DLD1 (cell line): ENCODE data around the gene BCAN.

Experiments used
- in situ Hi-C: cut with HindIII; loops from 2 replicates; pipeline ENCODE4 v1.10.0; 2017; ENCODE audit warnings: low sequenced_read_pairs

Gene BCAN

GRCh38 chr1:156693848-156694689 is 52.2 kb downstream of the BCAN start:
- in situ Hi-C loops: no loop called here

DNA sequence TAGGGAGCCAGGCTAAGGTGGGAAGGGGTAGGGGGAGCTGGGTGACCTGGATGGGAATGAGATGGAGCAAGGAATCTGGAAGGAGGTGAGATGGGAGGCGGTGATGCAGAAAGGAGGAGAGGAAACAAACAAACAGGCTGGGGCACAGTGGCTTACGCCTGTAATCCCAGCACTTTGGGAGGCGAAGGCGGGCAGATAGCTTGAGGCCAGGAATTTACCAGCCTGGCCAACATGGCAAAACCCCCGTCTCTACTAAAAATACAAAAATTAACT is 52.7 kb downstream of the BCAN start:
- in situ Hi-C loops: no loop called here

DNA sequence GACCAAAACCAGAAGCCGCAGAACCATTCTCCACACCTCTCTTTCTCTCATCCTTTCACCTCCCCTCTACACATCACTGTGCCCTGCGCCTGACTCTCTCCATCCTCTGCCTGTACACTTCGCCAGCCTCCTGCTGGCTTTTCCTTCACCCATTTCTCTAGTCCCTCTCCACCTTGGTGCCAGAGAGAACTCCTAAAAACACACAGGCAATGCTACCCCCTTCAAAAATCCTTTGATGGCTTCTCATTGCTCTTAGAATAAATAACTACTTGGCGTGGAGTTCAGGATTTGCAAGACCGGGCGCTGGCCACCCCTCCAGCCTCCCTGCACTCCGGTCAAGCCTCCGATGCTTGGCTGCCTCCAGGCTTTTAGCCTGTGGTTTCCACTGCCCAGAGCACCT is 54.8 kb downstream of the BCAN start:
- in situ Hi-C loops: no loop called here

- in situ Hi-C loops: no loop called here
Observed at GRCh38 chr1:156697481-156697880, 55.6 kb downstream of the BCAN start.

- in situ Hi-C loops: no loop called here
Observed at GRCh38 chr1:156698995-156699394, 57.1 kb downstream of the BCAN start.

DNA sequence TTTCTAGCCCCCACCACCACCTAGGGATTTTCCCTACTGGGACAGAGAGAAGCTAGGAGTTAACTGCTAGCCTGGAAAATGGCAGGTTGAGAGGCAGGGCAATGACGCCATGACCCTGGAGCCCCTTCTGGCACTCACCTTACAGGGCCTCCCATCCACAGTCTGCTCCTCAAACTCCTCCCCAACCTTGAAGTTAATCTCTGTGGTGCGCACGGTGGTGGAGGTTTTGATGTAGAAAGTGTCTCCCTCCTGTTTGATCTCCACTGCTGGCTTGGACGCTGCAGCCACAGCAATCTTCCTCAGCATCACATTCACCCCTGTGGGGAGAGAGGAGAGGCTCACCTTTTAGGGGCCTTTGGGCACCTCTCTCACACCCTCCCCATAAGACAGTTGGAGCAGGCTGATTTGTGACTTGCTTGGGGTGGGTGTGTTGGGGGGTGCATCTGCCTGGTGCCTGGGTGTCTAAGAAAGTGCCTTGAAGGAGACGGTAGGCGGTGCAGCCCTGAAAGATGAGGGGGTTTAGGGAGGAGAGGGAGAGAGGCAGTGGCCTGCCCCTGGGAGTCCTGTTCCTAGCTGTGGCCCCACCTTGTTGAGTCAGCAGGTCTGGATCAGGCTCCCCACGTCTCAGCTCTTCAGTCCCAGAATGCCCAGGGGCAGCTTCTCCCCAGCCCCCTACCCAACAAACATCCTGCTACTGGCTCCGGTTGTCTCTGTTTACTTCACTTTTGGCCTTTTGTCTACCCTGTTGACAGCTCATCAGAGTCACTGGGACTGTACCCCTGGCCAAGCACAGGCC is 59.0 kb downstream of the BCAN start:
- in situ Hi-C loops: no loop called here

- in situ Hi-C loops: no loop called here
Observed at GRCh38 chr1:156703336-156703735, 61.4 kb downstream of the BCAN start.

DNA sequence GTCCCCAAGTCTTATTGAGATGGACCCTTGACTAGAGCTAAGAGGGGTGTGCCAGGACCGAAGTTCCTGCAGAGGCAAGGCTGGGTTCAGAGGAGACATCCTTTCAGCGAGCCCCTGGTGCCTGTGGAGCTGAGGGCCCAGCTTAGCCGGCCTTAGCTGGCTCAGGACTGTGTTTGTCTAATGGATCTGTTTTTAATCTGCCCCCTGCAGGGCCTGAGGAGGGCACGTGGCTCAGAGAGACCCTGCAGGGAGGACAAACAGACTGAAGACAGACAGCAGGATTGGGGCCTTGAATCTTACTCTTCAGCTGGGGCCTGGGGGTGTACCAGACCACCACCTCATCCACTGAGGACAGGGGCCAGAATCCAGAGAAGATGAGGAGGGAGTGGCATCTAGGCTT is 61.8 kb downstream of the BCAN start:
- in situ Hi-C loops: no loop called here

DNA sequence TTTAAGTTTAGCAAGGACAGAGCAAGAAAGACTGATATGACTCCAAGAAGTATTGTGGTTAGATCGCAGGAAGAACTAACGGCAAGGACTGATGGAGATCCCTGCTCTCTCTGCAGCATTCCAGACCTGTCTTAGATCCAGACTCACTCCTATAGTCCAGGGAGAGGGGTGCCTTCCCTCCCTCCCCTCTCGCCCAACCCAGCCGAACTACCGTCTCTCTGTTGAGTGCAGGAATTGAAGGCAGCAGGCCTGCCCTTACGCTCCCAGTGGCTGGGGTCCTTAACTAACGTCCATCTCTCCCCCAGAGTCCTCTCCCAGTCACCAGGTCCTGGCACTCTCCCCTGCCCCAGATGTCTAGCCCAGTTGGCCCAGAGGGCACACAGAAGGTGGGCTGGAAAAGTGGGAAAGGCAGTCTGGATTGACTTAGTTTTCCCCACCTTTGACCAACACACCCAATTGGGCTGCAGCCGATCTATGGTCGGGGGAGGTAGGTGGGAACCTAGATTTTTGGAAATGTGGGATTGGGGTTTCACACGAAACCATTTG is 62.3 kb downstream of the BCAN start:
- in situ Hi-C loops: no loop called here

DNA sequence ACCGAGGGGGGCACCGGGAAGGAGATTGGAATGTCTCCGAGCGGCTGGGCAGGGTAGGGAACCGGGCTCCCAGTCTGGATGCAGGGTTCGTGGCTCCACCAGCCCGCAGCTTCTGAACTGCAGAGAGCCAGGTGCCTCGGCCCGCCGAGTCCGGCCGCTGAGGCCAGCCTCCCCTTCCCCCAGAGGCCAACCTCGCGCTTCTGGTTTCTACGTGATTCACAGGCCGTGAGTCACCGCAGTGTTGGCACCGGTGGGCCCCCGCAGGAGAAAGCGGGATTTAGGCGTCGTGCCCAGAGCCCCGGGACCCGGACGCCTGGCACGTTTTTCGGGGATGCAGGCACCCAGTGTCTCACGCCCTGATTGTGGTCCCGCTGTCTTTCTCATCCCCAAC is 63.0 kb downstream of the BCAN start:
- in situ Hi-C loops: no loop called here

- in situ Hi-C loops: no loop called here
Observed at GRCh38 chr1:156705321-156705917, 63.5 kb downstream of the BCAN start, which contains the start of gene CRABP2. Gene CRABP2 (minus strand): TSS chr1:156705583. CDS start chr1:156705446, 137 bp downstream.

DNA sequence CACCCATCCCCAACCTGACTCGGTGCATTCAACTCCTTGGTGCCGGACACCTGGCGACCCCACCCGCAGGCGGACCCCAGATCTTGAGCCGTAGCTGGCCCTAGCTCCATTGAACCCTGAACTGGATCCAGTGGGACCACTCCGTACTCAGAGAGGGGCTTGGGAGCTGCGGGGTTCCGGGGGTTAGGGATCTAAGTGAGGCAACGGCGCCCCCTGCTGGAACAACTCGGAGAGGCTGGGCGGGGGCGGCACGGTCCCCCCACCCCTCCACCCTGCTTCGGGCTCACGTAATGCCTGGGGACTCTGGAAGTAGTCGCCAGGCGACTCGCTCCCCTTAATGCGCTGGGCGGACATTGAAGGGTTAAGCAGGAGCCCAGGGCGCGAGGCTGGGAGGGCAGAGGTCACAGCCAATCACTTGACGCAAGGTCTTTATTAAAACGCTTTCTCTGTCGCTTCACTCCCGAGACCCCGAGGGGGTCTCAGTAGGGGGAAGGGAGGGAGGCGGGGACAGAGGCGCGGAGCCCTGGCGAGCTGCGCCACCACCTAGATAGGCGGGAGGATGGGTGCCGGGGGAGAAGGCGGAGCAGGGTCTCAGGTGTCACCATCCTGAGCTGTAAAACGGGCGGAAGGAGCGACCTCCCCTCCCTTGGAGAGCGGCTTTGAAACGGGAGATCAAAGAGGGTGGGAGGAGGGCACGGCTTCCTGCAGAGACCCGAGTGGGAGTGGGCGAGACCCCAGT is 64.2 kb downstream of the BCAN start:
- in situ Hi-C loops: no loop called here

DNA sequence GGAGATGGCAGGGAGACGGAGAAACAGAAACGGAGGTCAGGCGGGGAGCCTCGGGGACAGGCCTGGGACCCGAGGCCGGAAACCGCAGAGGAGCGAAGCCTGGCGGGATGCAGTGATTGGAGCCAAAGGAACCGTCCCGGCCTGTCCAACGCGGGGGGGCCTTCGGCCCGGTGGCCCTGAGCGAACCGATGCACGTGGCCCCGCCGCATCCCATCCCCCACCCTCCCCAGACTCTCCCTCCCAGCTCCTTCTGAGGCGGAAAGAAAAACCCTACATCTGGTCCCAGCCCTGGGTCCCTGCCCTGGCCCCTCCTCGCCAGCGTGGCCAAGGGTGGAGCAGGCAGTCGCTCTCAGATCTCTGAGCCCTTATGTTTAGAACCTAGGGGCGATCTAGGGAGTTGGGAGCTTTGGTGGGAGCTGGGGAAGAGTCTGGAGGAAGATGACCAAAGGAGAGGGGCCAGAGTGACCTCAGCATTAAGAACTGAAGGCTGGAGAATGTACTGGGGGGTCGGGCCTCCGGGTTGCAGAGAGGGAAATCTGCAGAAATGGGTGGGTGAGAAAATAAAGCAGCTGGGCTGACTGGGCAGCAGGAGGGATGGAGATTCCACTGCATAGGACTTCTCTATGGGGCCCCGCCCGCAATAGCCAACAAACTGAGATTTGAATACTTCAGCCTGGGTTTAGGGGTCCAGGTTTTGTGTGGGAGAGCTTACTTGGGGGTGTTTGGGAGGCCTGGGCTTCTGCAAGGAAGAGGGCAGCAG is 64.9 kb downstream of the BCAN start:
- in situ Hi-C loops: no loop called here

DNA sequence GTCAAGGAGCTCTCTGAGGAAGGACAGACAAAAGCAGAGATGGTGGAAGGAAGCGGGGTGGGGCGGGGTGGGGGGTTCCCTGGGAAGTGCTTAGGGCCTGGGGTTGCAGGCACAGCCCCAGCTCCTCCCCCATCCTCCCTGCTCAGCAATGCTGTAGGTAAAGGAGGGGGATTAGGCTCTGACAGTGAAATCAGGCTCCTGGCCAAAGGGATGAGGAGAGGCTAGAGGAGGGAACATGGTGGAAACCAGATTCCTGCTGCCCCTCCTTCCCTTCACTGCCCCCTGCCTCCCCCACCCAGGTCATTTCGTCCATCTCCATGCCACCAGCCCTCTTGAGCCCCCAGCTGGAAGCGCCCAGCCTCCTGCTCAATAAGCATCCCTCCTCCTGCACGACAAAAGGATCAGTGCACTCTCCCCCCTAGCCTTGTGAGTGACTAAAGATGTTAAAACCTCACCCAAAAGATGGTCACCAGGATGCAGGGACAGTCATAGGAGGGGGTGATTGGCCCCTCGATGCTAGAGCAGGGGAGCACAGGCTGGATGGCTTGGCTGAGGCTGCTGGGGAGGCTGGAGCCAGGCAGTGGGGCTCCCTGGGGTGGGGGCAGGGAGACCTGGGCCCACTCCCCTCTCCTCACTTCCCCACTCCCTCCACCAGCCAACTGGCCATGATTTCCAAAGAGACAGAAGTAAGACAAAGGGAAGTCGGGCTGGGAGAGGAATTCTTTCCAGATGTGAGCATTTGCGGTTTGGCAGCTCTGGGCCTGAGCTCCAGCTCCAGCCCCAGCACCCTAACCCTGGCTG is 65.7 kb downstream of the BCAN start:
- in situ Hi-C loops: no loop called here

- in situ Hi-C loops: no loop called here
Observed at GRCh38 chr1:156708218-156708661, 66.3 kb downstream of the BCAN start.

GRCh38 chr1:156709031-156709430 is 67.1 kb downstream of the BCAN start:
- in situ Hi-C loops: no loop called here
